ENCODE measurements around the gene ITFG1.

The ITFG1 gene

DNA sequence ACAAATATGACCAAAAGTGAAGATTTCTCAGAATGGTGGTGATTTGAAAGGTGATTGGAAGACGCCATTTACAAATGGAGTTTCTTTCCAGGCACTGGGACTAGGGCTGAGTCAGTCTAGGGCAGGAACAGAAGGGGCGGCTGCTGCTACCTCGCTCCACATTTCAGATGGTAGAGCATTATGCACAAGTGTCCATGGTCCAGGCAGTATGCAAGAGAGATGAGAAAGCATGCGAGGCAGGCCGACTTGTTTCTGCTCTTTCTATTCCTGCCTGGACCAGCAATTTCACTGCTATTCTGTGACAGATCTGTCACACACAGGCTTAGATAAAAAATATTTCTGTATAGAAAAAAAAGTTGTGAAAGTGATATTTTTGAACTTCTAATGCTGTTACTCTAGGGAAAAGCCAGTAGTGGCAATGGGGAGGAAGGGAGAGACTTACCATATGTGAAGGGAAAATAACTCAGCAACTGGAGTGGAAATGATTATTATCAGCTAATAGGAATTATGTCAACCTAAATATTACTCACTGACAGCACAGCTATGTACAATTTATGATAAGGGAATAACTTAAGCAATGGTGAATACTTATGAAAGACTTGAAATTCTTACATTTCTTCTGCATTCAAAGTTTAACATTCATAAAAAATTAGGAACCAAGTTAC, 182.4 kb downstream of the ITFG1 start:
- Histone ChIP-seq H3K9me3 (ENCODE audit: insufficient read depth, low read depth, low read length) (peaks cover 4% of the 10 kb centered on the region), H3K27ac (ENCODE audit: low read depth, low read length) (no peak overlapping the region), H3K36me3 (ENCODE audit: insufficient read depth, low read length) (no peaks in the 10 kb centered on the region), H3K4me3 (ENCODE audit: low read length) (no peak overlapping the region), H3K27me3 (ENCODE audit: insufficient read depth, low read length) (no peaks in the 10 kb centered on the region), H3K4me1 (ENCODE audit: insufficient read depth, low read length) (no peaks in the 10 kb centered on the region), H3K9ac (ENCODE audit: low read depth, low read length) (no peak overlapping the region)
- WGBS = 94% methylated on average over 5 of the region's 5 CpGs

DNA sequence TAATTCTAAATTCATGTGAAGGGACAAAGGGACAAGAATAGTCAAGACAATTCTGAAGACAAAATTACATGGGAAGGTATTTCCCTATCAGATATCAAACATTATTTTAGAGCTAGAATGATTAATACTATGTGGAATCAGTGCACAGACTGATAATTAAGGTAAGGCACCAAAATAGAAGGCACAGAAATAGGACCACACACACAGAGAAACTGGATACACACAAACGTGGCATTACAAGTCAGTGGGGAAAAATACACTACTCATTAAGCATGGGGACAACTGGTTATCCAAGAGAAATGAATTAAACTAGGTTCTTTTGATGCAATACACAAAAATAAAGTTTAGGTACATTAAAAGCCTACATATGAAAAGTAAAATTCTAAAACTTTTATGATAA, 184.3 kb downstream of the ITFG1 start:
- no peaks in the 10 kb centered on the region for H3K36me3 ChIP-seq (ENCODE audit: insufficient read depth, low read length)
- WGBS = 67% methylated on average over 1 of the region's 1 CpG
- H3K9me3 ChIP-seq (ENCODE audit: insufficient read depth, low read depth, low read length) = no peaks in the 10 kb centered on the region
- no peak overlapping the region for H3K9ac ChIP-seq (ENCODE audit: low read depth, low read length)
- no peak overlapping the region for H3K4me3 ChIP-seq (ENCODE audit: low read length)
- no peak overlapping the region for H3K27ac ChIP-seq (ENCODE audit: low read depth, low read length)
- no peaks in the 10 kb centered on the region for H3K4me1 ChIP-seq (ENCODE audit: insufficient read depth, low read length)
- no peaks in the 10 kb centered on the region for H3K27me3 ChIP-seq (ENCODE audit: insufficient read depth, low read length)

DNA sequence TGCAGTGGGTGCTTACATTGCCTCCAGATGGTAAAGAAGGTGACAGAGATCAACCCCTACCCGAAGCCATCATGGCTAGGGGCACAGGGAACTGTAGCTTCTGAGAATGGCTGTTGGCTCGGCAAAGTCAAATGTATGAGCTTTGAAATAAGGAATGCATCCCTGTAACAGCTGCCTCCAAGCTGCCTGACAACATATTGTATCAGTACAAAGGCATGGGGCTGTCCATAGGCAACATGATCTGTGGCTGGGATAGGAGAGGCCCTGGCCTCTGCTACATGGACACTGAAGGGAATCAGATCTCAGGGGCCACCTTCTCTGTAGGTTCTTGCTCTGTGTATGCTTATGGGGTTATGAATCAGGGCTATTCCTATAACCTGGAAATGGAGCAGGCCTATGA, 197.9 kb downstream of the ITFG1 start:
- 93% methylated on average over 2 of the region's 2 CpGs for WGBS

DNA sequence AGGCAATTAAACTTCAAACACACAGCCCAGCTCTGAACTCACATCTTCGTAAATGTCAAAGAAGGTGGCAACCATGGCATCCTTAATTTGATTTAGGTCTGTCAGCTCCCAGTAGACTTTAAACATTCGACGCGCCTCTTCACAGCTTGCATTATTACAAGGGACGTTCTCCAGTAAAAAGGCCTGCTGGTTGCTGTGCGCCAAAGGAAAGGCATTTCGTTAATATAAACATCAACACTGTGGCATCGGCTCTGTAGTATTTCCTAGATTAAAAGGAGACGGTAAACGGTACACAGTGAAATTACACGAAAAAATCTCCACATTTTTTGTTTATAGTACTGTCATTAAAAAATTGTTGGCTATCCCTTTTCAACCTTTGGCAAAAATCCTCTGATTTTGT, 200.4 kb downstream of the ITFG1 start:
- H3K4me1 ChIP-seq (ENCODE audit: insufficient read depth, low read length) = no peaks in the 10 kb centered on the region
- no peak overlapping the region for H3K4me3 ChIP-seq (ENCODE audit: low read length)
- 97% methylated on average over 11 of the region's 11 CpGs for WGBS
- H3K9me3 ChIP-seq (ENCODE audit: insufficient read depth, low read depth, low read length) = no peaks in the 10 kb centered on the region
- no peak overlapping the region for H3K9ac ChIP-seq (ENCODE audit: low read depth, low read length)
- H3K36me3 ChIP-seq (ENCODE audit: insufficient read depth, low read length) = peaks cover 9% of the 10 kb centered on the region
- no peaks in the 10 kb centered on the region for H3K27me3 ChIP-seq (ENCODE audit: insufficient read depth, low read length)
- no peak overlapping the region for H3K27ac ChIP-seq (ENCODE audit: low read depth, low read length)

More for the DNA sequence above, 197.9 kb downstream of the ITFG1 start:
- Histone ChIP-seq H3K27me3 (ENCODE audit: insufficient read depth, low read length) (no peaks in the 10 kb centered on the region), H3K4me1 (ENCODE audit: insufficient read depth, low read length) (no peaks in the 10 kb centered on the region), H3K36me3 (ENCODE audit: insufficient read depth, low read length) (peaks cover 2% of the 10 kb centered on the region), H3K9me3 (ENCODE audit: insufficient read depth, low read depth, low read length) (no peaks in the 10 kb centered on the region), H3K9ac (ENCODE audit: low read depth, low read length) (no peak overlapping the region), H3K4me3 (ENCODE audit: low read length) (no peak overlapping the region), H3K27ac (ENCODE audit: low read depth, low read length) (no peak overlapping the region)

DNA sequence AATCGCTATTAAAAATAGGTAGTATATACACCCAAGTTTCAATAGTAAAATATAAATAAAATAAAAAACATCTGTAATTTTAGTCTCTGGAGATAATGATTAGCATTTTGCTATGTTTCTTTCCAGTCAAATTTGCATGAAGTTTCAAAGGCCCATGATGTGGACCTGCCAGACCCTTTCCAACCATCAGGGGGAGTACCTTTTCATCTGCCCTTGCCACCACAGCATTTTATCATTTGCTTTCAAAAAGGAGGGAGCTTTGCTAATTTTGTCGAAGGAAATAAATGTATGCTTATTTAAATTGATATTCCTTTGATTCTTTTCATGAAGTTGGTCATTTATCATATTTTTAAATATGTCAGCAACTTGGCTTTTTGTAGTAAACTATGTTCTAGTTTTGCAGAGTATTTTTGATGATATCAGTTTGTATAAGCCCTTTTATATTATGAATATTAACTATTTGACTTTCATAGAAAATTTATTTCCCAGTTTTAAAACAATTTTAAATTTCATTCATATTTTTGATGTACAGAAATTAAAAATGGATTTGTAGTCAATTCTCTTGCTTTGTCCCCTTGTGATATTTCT, 201.9 kb downstream of the ITFG1 start:
- Histone ChIP-seq H3K4me3 (ENCODE audit: low read length) (no peak overlapping the region), H3K9ac (ENCODE audit: low read depth, low read length) (no peak overlapping the region), H3K9me3 (ENCODE audit: insufficient read depth, low read depth, low read length) (no peaks in the 10 kb centered on the region), H3K27me3 (ENCODE audit: insufficient read depth, low read length) (no peaks in the 10 kb centered on the region), H3K27ac (ENCODE audit: low read depth, low read length) (no peak overlapping the region), H3K36me3 (ENCODE audit: insufficient read depth, low read length) (peaks cover 9% of the 10 kb centered on the region), H3K4me1 (ENCODE audit: insufficient read depth, low read length) (no peaks in the 10 kb centered on the region)
- WGBS = no CpG with 5 or more reads among the region's 2 CpGs

DNA sequence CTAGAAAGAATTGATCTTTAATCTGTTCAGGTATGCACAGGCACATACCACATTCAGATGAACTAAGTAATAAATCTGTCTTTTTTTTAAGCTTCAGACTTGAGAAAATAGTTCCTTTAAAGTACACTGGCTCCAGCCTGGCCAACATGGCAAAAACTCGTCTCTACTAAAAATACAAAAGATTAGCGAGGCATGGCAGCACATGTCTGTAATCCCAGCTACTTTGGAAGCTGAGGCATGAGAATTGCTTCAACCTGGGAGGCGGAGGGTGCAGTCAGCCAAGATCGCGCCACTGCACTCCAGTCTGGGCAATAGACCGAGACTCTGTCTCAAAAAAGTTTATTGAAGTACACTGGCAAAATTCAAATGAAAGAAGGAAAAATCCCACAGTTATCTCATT, 206.1 kb downstream of the ITFG1 start:
- Histone ChIP-seq H3K9me3 (ENCODE audit: insufficient read depth, low read depth, low read length) (no peaks in the 10 kb centered on the region), H3K36me3 (ENCODE audit: insufficient read depth, low read length) (peaks cover 9% of the 10 kb centered on the region), H3K27ac (ENCODE audit: low read depth, low read length) (no peak overlapping the region), H3K9ac (ENCODE audit: low read depth, low read length) (no peak overlapping the region), H3K4me3 (ENCODE audit: low read length) (no peak overlapping the region), H3K27me3 (ENCODE audit: insufficient read depth, low read length) (no peaks in the 10 kb centered on the region), H3K4me1 (ENCODE audit: insufficient read depth, low read length) (no peaks in the 10 kb centered on the region)
- WGBS = 98% methylated on average over 6 of the region's 6 CpGs

DNA sequence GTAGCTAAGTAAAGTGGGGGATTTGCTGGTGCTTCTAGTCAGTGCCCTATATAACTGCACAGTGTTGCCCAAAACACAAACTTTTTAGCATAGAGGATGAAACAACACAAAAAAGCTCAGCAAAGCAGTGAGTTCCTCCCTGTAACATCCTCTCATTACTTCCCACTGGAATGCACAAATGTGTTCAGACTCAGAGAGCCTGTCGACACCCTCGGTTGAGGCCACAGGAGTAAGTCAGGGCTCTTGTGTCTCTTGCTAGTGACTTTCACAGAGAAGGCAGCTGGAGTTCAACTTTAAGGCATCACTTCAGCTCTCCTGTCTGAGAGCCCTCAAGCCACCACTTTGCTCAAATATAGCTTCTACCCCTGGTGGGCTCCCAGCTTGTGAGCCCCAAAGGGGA, 209.9 kb downstream of the ITFG1 start:
- H3K9ac ChIP-seq (ENCODE audit: low read depth, low read length) = no peak overlapping the region
- no peaks in the 10 kb centered on the region for H3K36me3 ChIP-seq (ENCODE audit: insufficient read depth, low read length)
- no peaks in the 10 kb centered on the region for H3K4me1 ChIP-seq (ENCODE audit: insufficient read depth, low read length)
- no peaks in the 10 kb centered on the region for H3K27me3 ChIP-seq (ENCODE audit: insufficient read depth, low read length)
- WGBS = 93% methylated on average over 2 of the region's 2 CpGs
- no peaks in the 10 kb centered on the region for H3K9me3 ChIP-seq (ENCODE audit: insufficient read depth, low read depth, low read length)
- no peak overlapping the region for H3K4me3 ChIP-seq (ENCODE audit: low read length)
- H3K27ac ChIP-seq (ENCODE audit: low read depth, low read length) = no peak overlapping the region

DNA sequence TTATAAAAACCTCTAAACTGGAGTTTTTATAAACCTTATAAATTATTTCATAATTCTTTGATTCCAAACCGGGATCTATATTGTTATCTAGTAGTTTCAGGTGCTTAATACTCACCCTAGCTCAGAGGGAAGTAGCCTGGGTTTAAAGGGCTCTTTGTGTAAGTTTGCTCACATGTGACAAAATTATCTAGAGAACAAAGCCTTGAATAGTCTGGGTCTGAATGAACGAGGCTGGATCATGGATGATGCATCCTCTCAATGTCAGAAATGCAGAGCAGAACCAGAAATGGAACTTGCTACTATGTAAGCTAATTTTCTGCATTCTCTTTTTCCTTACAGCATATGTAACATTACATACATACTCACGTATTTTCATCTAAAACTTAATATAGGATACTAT, 213.2 kb downstream of the ITFG1 start:
- H3K4me1 ChIP-seq (ENCODE audit: insufficient read depth, low read length) = no peaks in the 10 kb centered on the region
- H3K9ac ChIP-seq (ENCODE audit: low read depth, low read length) = no peak overlapping the region
- 89% methylated on average over 1 of the region's 3 CpGs for WGBS
- H3K9me3 ChIP-seq (ENCODE audit: insufficient read depth, low read depth, low read length) = no peaks in the 10 kb centered on the region
- H3K27me3 ChIP-seq (ENCODE audit: insufficient read depth, low read length) = no peaks in the 10 kb centered on the region
- H3K36me3 ChIP-seq (ENCODE audit: insufficient read depth, low read length) = no peaks in the 10 kb centered on the region
- no peak overlapping the region for H3K4me3 ChIP-seq (ENCODE audit: low read length)
- H3K27ac ChIP-seq (ENCODE audit: low read depth, low read length) = no peak overlapping the region

DNA sequence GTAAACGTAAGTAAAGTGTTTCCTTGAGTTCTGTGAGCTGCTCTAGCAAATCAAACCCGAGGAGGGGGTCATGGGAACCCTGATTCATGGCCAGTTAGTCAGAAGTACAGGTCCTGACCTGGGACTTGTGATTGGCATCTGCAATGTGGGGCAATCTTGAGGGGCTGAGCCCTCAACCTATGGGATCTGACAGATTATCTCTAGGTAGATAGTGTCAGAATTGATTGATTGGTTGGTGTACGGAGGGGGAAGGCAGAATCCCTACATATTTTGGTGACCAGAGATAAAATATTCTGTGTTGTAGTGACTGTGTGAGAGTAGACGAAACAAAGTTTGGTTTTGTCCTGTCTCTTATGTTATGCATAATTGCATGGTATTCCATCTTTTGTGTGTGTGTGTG, 216.7 kb downstream of the ITFG1 start:
- H3K4me1 ChIP-seq (ENCODE audit: insufficient read depth, low read length) = no peaks in the 10 kb centered on the region
- 94% methylated on average over 4 of the region's 4 CpGs for WGBS
- H3K9me3 ChIP-seq (ENCODE audit: insufficient read depth, low read depth, low read length) = no peaks in the 10 kb centered on the region
- no peak overlapping the region for H3K27ac ChIP-seq (ENCODE audit: low read depth, low read length)
- no peaks in the 10 kb centered on the region for H3K27me3 ChIP-seq (ENCODE audit: insufficient read depth, low read length)
- no peaks in the 10 kb centered on the region for H3K36me3 ChIP-seq (ENCODE audit: insufficient read depth, low read length)
- no peak overlapping the region for H3K4me3 ChIP-seq (ENCODE audit: low read length)
- no peak overlapping the region for H3K9ac ChIP-seq (ENCODE audit: low read depth, low read length)

DNA sequence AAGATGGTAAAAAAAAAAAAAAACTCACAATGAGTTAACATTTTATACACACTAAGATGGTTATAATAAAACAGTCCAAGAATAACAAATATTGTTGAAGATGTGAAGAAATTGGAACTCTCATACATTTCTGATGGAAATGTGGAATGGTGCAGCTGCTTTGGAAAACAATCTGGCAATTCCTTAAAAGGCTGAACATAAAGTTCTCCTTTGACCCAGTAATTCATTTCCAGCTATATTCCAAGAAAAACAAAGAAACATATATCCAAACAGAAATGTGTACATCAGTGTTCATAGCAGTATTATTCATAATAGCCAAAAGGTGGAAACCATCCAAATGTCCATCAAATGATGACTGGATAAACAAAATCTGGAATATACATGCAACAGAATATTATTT, 219.8 kb downstream of the ITFG1 start:
- no peaks in the 10 kb centered on the region for H3K36me3 ChIP-seq (ENCODE audit: insufficient read depth, low read length)
- H3K4me1 ChIP-seq (ENCODE audit: insufficient read depth, low read length) = no peaks in the 10 kb centered on the region
- H3K9me3 ChIP-seq (ENCODE audit: insufficient read depth, low read depth, low read length) = no peaks in the 10 kb centered on the region
- H3K27me3 ChIP-seq (ENCODE audit: insufficient read depth, low read length) = no peaks in the 10 kb centered on the region
- H3K4me3 ChIP-seq (ENCODE audit: low read length) = no peak overlapping the region
- no peak overlapping the region for H3K9ac ChIP-seq (ENCODE audit: low read depth, low read length)
- no peak overlapping the region for H3K27ac ChIP-seq (ENCODE audit: low read depth, low read length)

DNA sequence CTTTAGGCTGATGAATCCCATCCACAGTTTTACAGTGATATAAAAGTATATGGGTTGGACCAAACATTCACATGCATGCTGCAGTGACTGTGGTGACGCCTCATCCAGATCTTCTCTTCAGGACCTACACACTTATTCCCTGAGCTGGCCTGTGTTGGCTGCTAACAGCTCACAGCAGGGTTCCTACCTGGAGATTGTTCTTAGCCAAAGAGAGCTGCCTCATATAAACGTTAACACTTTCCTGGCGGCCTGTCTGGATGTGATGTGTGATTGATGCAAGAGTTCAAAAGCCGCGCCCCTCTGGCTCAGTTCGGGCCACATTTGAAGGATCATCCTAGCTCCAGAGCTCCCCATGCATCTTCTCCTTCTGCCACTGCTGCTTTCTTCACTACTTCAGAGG, 224.1 kb downstream of the ITFG1 start:
- H3K4me3 ChIP-seq (ENCODE audit: low read length) = no peak overlapping the region
- H3K27ac ChIP-seq (ENCODE audit: low read depth, low read length) = no peak overlapping the region
- H3K9me3 ChIP-seq (ENCODE audit: insufficient read depth, low read depth, low read length) = no peaks in the 10 kb centered on the region
- 88% methylated on average over 6 of the region's 6 CpGs for WGBS
- H3K27me3 ChIP-seq (ENCODE audit: insufficient read depth, low read length) = no peaks in the 10 kb centered on the region
- H3K36me3 ChIP-seq (ENCODE audit: insufficient read depth, low read length) = no peaks in the 10 kb centered on the region
- no peak overlapping the region for H3K9ac ChIP-seq (ENCODE audit: low read depth, low read length)
- no peaks in the 10 kb centered on the region for H3K4me1 ChIP-seq (ENCODE audit: insufficient read depth, low read length)

DNA sequence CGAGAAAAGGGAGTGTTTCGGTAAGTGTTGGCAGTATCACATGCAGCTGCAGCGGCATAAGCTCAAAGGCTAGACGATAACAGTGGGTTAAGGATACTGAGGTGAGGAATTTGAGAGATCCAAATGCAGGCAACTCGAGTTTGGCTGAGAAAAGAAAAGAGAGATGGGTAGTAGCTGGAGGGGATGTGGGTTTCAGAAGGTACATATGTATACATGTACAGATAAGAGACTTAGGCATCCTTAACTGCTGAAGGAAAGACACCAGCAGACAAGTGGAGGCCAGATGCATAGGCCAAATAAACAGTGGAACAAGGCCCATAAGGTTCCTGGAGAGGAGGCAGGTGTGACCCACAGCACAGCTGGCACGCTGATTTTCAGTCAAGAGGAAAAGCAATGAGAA, 230.6 kb downstream of the ITFG1 start:
- no peaks in the 10 kb centered on the region for H3K4me1 ChIP-seq (ENCODE audit: insufficient read depth, low read length)
- no peak overlapping the region for H3K9ac ChIP-seq (ENCODE audit: low read depth, low read length)
- no peaks in the 10 kb centered on the region for H3K9me3 ChIP-seq (ENCODE audit: insufficient read depth, low read depth, low read length)
- no peak overlapping the region for H3K27ac ChIP-seq (ENCODE audit: low read depth, low read length)
- no peaks in the 10 kb centered on the region for H3K27me3 ChIP-seq (ENCODE audit: insufficient read depth, low read length)
- 92% methylated on average over 6 of the region's 6 CpGs for WGBS
- H3K4me3 ChIP-seq (ENCODE audit: low read length) = no peak overlapping the region
- no peaks in the 10 kb centered on the region for H3K36me3 ChIP-seq (ENCODE audit: insufficient read depth, low read length)

All from HUES64 (cell line).